ACC112 (cell line): Measurements from ENCODE around the gene RAB24.

ENCODE experiments used
- H2AFZ ChIP-seq: fragments of 200-600 bp; sonication (generic); one replicate; pipeline ENCODE4 v1.6.0; 2017; ENCODE audit warnings: antibody characterized with exemption, low read length; ENCODE audit not compliant: unreplicated experiment
- H3K27ac ChIP-seq: fragments of 200-600 bp; sonication (generic); 2 replicates; pipeline ENCODE4 v1.5.1; 2014; ENCODE audit warnings: low read depth, mild to moderate bottlenecking, antibody characterized with exemption, low read length, moderate library complexity
- H3K27me3 ChIP-seq: fragments of 200-600 bp; sonication (generic); 2 replicates; pipeline ENCODE4 v1.6.1; 2014; ENCODE audit warnings: mild to moderate bottlenecking, antibody characterized with exemption, low read length, moderate library complexity, mixed read lengths; ENCODE audit not compliant: insufficient read depth
- H3K36me3 ChIP-seq: fragments of 200-600 bp; sonication (generic); 2 replicates; pipeline ENCODE4 v1.6.1; 2016; ENCODE audit warnings: mild to moderate bottlenecking, antibody characterized with exemption, low read length, moderate library complexity, mixed read lengths; ENCODE audit not compliant: insufficient read depth
- H3K4me1 ChIP-seq: fragments of 200-600 bp; sonication (generic); one replicate; pipeline ENCODE4 v1.6.1; 2016; ENCODE audit warnings: low read length, mixed read lengths; ENCODE audit not compliant: insufficient read depth, unreplicated experiment, control insufficient read depth
- H3K4me3 ChIP-seq: fragments of 200-600 bp; sonication (generic); 2 replicates; pipeline ENCODE4 v1.5.1; 2014; ENCODE audit warnings: mild to moderate bottlenecking, low read depth, low read length
- H3K79me2 ChIP-seq: fragments of 200-600 bp; sonication (generic); one replicate; pipeline ENCODE4 v1.6.0; 2016; ENCODE audit warnings: low read length; ENCODE audit not compliant: control insufficient read depth, unreplicated experiment, insufficient read depth

RAB24 gene

DNA sequence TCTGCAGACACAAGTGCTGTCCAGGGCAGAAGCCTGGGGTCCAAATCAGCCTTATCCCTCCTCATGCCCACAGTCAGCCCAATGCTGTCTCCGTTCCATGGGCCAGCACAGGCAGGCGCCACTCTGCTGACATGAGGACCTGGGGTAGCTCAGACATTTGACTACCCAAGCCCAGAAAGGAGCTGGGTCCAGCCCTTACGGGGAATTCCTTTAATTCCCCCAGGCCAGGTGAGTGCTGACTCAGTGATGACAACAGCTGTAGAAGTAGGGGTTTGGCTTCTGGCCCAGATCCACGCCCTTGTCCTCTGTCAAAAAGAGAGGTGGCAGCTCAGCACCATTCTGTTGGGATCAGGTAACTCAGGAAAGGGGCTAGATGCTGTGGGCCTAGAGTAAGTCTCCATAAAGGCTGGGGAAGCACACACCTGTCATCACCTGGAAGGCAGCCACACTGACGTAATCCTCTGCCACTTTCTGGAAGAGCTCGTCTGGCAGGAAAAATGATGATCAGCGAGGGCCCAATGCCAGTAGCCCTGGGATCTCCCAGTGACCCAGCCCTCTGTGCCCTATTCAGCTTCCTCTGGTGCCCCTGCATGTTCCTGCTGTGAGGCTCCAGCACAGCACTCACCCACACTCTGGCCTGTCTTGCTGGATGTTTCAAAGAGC, 1.9 kb downstream of the RAB24 start:
- peak overlapping the region; percentile 100 for H3K4me3 ChIP-seq
- H3K4me1 ChIP-seq: peaks cover 47% of the 10 kb centered on the region
- H3K27ac ChIP-seq: peak overlapping the region; percentile 75; the same call in 1 of the 2 replicates
- peaks cover 47% of the 10 kb centered on the region for H3K79me2 ChIP-seq
- no peaks in the 10 kb centered on the region for H3K27me3 ChIP-seq
- no peaks in the 10 kb centered on the region for H3K36me3 ChIP-seq
- H2AFZ ChIP-seq: no peak overlapping the region

DNA sequence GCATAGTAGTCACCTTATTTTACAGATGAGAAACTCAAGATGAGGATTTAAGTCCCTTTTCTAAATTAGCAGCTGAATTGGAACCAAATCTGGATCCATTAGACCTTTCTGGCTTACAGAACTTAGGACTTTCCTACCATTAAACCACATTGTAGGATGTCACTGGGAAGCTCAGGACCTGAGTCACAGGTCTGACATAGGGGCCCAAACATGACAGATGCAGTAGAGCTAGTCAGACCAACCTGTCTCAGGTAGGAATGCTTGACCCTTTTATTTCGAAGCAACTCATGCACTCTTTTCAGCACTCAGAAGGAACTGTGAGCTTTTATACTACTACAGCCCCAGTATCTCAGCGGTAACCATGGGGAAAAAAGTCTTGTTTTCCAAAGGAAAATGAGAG, 2.6 kb downstream of the RAB24 start:
- Histone ChIP-seq H3K79me2 (peaks cover 45% of the 10 kb centered on the region), H3K36me3 (no peaks in the 10 kb centered on the region; the same call in 1 of the 2 replicates), H3K27me3 (no peaks in the 10 kb centered on the region), H3K4me3 (0 out of 2 replicates have a peak overlapping the region, but pooled peaks have one; percentile 25), H3K4me1 (peaks cover 44% of the 10 kb centered on the region), H2AFZ (no peak overlapping the region), H3K27ac (peak overlapping the region; percentile 75)

DNA sequence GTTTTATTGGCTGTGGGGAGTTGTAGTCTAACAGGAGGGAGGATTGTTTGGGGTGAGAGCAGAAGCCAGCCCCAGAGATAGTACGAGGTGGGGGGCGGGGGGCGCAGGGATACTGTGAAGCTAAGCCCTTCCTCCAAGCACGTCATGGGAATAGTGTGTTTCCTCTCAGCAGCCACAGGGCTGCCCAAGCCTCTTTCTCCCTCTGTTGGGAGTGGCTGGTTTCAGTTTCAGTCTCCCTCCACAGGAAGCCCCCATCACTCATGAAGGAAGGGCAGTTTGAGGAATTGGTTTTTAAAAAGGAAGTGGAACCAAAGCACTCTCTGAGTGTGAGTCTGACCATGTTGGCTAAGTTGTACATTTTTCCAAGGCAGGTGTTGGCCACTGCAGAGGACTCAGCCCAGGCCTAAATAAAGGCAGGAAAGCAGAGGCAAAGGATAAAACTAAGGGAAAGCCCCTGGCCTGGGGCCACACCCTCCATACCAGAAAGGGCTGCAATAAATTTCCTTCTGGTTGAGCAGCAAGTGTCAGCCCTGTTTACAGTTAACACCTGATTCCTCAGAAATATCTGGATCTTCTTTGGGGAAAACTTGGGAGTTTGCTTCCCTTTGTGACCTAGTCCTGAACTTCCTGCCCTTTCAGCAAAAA, 3.2 kb downstream of the RAB24 start:
- Histone ChIP-seq H3K27me3 (no peaks in the 10 kb centered on the region), H2AFZ (no peak overlapping the region), H3K4me3 (peak overlapping the region; percentile 25; the same call in 1 of the 2 replicates), H3K36me3 (no peaks in the 10 kb centered on the region; the same call in 1 of the 2 replicates), H3K4me1 (peaks cover 38% of the 10 kb centered on the region), H3K79me2 (peaks cover 39% of the 10 kb centered on the region), H3K27ac (peak overlapping the region; percentile 75)

DNA sequence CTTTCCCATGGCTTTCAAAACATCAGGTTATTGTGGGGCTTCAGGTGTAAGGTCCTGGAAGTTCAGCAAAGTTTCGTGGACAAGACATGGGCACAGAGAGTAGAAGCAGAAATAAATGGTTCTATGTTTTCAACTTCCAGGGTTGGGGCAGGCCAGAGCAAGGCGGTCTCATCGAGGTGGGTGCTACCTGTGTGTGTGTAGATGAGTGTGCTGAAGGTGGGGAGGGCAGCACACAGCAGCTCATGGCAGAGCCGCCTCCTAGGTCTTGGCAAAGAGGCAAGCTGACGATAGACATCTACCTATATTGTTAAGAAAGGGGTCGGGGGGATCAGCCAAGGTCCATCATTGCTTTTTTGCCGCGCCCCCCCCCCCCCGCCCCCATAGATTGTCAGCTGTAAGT, 3.8 kb downstream of the RAB24 start:
- no peak overlapping the region for H2AFZ ChIP-seq
- H3K27me3 ChIP-seq: no peaks in the 10 kb centered on the region
- peak overlapping the region; percentile 75; the same call in 1 of the 2 replicates for H3K27ac ChIP-seq
- no peak overlapping the region for H3K4me3 ChIP-seq
- peaks cover 33% of the 10 kb centered on the region for H3K79me2 ChIP-seq
- peaks cover 32% of the 10 kb centered on the region for H3K4me1 ChIP-seq
- H3K36me3 ChIP-seq: peaks cover 4% of the 10 kb centered on the region; the same call in 1 of the 2 replicates

DNA sequence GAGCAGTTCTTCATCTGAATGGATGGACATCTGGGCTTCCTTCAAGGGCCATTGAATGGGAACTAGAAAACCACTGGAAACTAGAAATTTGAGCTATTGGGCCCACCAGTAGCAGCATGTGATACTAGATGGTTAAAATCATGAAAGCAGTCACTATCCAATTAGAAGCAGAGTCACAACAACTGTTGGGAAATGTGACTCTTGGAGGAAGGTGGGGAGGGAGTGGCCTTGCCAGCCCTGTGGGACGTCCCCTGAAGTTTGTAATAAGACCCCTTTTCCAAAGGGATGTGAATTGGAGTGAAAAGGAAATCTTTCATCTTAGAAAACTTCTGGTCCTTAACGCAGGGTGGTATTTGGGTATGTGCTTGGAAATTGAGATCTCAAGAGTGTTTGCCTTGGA, 5.6 kb downstream of the RAB24 start:
- H3K27ac ChIP-seq: no peak overlapping the region
- H3K4me1 ChIP-seq: peaks cover 30% of the 10 kb centered on the region
- peaks cover 4% of the 10 kb centered on the region; the same call in 1 of the 2 replicates for H3K36me3 ChIP-seq
- no peaks in the 10 kb centered on the region for H3K27me3 ChIP-seq
- H3K4me3 ChIP-seq: no peak overlapping the region
- H2AFZ ChIP-seq: no peak overlapping the region
- H3K79me2 ChIP-seq: peaks cover 16% of the 10 kb centered on the region

DNA sequence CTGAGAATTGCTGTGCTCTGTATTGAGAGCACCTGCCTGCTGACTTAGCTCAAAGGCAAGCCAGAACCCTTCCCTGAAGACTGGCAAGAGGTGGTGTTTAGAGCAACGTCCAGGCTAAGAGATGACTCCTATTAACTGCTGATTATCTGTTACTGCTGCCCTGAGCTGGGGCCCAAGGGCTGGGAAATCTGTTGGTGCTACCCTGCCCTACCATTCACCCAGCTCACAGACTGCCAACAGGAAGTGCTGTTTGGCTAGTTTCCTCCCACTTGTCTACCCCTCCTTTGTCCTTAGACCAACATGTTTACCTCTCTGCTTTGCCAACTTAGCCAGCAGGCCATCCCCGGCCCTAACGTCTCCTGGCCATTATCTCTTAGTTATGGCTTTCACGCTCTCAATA, 6.9 kb downstream of the RAB24 start:
- Histone ChIP-seq H3K4me3 (no peak overlapping the region), H3K27ac (no peak overlapping the region), H3K27me3 (no peaks in the 10 kb centered on the region), H2AFZ (no peak overlapping the region), H3K4me1 (peaks cover 20% of the 10 kb centered on the region), H3K79me2 (peaks cover 3% of the 10 kb centered on the region), H3K36me3 (peaks cover 9% of the 10 kb centered on the region; the same call in 1 of the 2 replicates)

DNA sequence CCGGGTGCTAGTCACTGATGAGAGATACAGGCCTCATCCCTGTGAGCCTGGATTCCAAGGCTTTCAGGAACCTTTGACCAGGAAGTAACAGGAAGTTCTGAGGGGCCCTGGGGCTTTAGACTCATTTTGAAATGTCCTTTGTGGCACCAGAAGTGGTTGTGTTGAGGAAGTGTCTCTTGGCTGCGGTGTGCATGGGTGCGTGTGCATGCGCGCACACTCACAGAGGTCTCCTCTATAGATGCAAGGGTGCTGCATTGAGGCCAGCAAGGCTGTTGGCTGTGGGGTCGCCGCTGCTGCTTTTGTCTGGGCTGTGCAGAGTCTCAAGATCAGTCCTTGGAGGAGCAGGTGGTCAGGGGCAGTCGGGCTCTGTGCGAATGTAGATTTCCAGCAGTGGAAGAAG, 7.6 kb downstream of the RAB24 start:
- Histone ChIP-seq H3K4me3 (no peak overlapping the region), H3K4me1 (peaks cover 14% of the 10 kb centered on the region)

DNA sequence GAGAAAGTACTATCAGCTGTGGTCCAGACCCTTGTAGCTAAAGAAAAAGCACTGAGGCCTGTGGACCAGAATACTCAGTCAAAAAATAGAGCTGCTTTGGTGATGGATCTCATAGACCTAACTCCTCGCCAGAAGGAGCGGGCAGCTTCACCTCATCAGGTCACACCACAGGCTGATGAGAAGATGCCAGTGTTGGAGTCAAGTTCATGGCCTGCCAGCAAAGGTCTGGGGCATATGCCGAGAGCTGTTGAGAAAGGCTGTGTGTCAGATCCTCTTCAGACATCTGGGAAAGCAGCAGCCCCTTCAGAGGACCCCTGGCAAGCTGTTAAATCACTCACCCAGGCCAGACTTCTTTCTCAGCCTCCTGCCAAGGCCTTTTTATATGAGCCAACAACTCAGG, 8.9 kb downstream of the RAB24 start:
- no peaks in the 10 kb centered on the region for H3K79me2 ChIP-seq
- no peak overlapping the region for H2AFZ ChIP-seq
- H3K4me1 ChIP-seq: peaks cover 4% of the 10 kb centered on the region
- H3K36me3 ChIP-seq: peaks cover 15% of the 10 kb centered on the region; the same call in 1 of the 2 replicates
- no peak overlapping the region for H3K4me3 ChIP-seq
- H3K27ac ChIP-seq: no peak overlapping the region
- no peaks in the 10 kb centered on the region for H3K27me3 ChIP-seq

More for the DNA sequence above, 7.6 kb downstream of the RAB24 start:
- H3K27me3 ChIP-seq: no peaks in the 10 kb centered on the region
- H3K79me2 ChIP-seq: no peaks in the 10 kb centered on the region
- peaks cover 12% of the 10 kb centered on the region; the same call in 1 of the 2 replicates for H3K36me3 ChIP-seq
- H3K27ac ChIP-seq: no peak overlapping the region
- no peak overlapping the region for H2AFZ ChIP-seq

DNA sequence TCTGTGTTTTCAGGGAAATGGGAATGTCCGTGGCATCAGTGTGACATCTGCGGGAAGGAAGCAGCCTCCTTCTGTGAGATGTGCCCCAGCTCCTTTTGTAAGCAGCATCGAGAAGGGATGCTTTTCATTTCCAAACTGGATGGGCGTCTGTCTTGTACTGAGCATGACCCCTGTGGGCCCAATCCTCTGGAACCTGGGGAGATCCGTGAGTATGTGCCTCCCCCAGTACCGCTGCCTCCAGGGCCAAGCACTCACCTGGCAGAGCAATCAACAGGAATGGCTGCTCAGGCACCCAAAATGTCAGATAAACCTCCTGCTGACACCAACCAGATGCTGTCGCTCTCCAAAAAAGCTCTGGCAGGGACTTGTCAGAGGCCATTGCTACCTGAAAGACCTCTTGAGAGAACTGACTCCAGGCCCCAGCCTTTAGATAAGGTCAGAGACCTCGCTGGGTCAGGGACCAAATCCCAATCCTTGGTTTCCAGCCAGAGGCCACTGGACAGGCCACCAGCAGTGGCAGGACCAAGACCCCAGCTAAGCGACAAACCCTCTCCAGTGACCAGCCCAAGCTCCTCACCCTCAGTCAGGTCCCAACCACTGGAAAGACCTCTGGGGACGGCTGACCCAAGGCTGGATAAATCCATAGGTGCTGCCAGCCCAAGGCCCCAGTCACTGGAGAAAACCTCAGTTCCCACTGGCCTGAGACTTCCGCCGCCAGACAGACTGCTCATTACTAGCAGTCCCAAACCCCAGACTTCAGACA, 9.5 kb downstream of the RAB24 start:
- H3K27ac ChIP-seq: no peak overlapping the region
- H3K27me3 ChIP-seq: no peaks in the 10 kb centered on the region
- H3K4me1 ChIP-seq: no peaks in the 10 kb centered on the region
- H3K79me2 ChIP-seq: no peaks in the 10 kb centered on the region
- H3K36me3 ChIP-seq: peaks cover 15% of the 10 kb centered on the region; the same call in 1 of the 2 replicates
- H3K4me3 ChIP-seq: no peak overlapping the region
- no peak overlapping the region for H2AFZ ChIP-seq

DNA sequence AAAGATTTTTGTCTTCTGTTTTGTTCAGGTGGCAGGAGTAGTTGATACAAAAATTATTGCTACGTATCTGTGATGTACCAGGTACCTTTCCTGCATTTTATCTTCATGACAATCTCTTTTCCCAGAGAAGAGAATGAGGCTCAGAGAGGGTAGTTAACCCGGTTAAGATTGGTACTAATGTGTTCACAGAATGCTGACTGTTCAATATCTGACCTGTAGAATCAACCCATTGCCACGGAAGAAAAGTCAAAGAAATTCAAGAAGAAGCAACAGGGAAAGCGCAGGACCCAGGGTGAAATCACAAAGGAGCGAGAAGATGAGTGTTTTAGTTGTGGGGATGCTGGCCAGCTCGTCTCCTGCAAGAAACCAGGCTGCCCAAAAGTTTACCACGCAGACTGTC, 11.8 kb downstream of the RAB24 start:
- no peaks in the 10 kb centered on the region for H3K27me3 ChIP-seq
- H2AFZ ChIP-seq: no peak overlapping the region
- H3K4me3 ChIP-seq: no peak overlapping the region
- H3K27ac ChIP-seq: no peak overlapping the region
- no peaks in the 10 kb centered on the region for H3K79me2 ChIP-seq
- no peaks in the 10 kb centered on the region for H3K4me1 ChIP-seq
- H3K36me3 ChIP-seq: peaks cover 15% of the 10 kb centered on the region; the same call in 1 of the 2 replicates
